ENCODE results near the gene TOR2A.

- TF ChIP-seq POLR2AphosphoS5 (IDR thresholded peaks at IDR 0.05; ENCODE audit: borderline replicate concordance, low read depth, low read length) (no peak), EZH2 (IDR thresholded peaks at IDR 0.05) (no peak)
Observed at GRCh38 chr9:127754099-127755060, 19.3 kb upstream of the TOR2A start.
